Embryonic facial prominence (tissue), 1 donor: Measurements from ENCODE around the gene C14orf180.

ENCODE experiments used
- DNase-seq: peaks from one replicate; pipeline ENCODE4 v3.0.0-alpha.2; 2016; ENCODE audit errors: extremely low spot score

The C14orf180 gene

GRCh38 chr14:104561632-104562495 lies 17.7 kb upstream of the C14orf180 start:
- no peak for DNase-seq

DNA sequence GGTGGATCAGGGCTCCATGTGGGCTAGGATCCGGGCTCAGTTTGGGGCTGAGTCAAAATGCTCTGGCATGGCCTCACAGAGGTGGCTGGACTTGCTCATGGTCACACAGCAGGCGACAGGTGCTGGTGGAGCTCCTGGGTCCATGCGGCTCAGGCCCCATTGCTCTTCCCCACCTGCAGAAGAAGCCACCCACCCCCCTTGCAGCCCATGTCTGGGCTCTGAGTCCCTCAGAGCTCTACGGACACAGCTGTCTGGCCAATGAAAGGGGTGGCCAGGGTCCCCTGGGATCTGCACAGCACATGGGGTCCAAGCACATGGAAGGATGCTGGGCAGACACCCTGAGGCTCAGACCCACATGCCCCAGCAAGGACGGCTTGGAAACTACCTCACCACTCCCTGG lies 17.0 kb upstream of the C14orf180 start:
- no peak for DNase-seq

GRCh38 chr14:104563191-104563741 lies 16.3 kb upstream of the C14orf180 start:
- DNase-seq: no peak

- no peak for DNase-seq
These were observed 15.6 kb upstream of the C14orf180 start for GRCh38 chr14:104563742-104564615.

DNA sequence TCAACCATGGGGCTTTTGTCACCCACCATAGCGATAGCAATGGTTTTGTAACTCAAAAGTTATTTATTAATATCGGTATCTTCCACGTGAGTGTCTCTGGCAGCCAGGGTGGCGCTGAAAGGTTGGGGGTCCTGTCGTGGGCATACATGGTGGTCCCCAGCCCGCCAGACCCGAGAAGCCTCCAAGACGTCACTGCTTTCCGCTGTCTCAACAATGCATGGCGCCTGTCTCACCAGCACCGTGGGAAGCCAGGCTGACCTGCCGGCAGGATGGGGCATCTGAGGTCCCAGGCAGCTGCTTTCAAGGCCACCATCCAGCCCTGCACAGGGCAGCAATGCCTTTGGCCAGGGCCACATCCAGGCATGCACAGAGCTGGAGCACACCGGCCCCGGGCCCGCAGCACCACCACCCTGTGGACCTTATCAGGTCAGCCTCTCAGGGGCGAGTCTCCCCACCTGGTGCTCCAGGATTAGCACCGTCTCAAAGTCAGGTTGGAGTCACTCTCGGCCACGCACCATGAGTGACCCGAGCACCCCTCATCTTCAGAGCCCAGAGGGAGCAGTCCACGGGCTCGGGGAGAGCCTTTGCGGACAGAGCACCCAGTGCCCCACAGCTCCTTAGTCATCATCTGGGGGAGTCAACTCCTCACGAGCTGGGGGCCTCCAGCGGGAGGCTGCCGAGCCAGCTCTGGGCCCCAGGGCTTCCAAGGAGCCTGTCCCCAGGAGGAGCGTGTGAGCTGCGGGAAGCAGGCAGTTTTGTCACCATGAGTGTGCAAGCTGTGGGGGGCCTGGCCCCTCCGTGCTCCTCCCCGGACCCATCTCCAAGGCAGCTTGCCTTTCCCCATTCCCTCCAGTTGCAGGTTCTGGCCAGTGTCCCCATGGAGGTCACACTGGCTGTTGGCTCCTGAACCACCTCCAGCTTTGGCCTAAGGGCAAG lies 14.6 kb upstream of the C14orf180 start:
- no peak for DNase-seq

DNA sequence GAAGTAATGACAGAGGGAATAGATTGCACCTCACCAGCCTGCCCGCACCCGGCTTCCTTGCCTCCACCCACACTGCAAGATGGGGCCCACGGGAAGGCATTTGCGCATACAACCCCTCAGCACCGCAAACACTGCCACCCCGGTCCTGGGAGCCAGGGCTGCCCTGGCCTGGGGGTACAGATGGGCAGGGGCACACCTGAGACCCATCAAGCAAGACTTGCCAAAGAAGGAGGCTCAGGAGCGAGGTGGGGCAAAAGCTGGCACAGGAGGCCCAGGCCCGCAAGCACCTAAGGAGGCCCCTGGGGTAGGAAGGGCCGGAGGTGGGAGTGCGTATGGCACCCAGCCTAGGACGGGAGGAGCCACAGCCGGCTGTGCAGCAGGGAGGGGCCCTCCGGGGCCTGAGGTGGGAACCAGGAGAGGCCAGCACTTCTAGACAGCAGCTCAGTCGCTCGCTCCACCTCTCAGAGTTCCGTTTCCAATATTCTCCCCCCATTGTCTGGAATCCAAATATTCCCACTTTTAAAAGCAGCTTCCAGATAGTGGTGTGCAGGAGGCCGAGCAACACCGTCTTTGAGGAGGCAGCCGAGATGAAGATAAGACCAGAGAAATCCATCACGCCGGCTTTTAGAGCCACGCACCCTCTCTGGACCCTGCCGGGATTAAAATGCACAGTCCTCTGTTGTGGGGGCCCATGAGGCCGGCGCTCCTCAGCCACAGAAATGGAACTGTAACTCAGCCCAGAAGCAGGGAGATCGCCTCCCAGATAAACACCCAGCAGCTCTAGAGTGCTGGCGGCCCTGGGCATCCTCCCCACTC lies 12.2 kb upstream of the C14orf180 start:
- DNase-seq: no peak

DNA sequence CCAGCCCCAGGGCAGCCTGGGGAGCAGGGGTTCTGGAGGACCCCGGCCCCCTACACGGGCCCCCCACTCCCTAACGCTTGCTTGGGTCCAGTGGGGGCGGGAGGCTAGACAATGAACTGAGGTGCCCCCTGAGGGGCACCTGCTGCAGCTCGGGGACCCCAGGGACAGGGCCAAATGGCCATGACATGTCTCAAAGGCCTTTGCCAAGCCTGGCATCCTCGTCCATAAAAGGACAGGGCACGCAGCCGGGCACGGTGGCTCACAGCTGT lies 11.7 kb upstream of the C14orf180 start:
- no peak for DNase-seq

GRCh38 chr14:104568620-104569019 lies 10.9 kb upstream of the C14orf180 start:
- DNase-seq: no peak

DNA sequence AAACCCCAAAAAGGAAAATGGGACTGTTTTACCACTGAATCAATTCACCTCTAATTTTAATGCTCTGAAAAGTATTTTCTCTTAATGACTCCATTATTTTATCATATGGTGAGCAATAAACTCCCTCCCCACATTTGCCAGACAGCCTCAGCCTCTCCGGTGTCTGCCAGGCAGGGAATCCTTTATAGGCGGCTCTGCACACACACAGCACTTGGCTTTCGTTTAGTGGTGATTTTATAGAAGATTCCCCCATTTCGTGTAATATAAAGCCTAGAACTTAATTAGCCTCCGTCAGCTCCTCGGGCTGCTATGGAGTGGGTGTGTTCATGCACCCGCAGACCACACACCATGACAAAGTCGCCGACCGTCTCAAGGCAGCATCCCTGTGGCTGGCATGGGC lies 10.1 kb upstream of the C14orf180 start:
- DNase-seq: no peak

- no peak for DNase-seq
These were observed 8.3 kb upstream of the C14orf180 start for GRCh38 chr14:104571246-104571645.

DNA sequence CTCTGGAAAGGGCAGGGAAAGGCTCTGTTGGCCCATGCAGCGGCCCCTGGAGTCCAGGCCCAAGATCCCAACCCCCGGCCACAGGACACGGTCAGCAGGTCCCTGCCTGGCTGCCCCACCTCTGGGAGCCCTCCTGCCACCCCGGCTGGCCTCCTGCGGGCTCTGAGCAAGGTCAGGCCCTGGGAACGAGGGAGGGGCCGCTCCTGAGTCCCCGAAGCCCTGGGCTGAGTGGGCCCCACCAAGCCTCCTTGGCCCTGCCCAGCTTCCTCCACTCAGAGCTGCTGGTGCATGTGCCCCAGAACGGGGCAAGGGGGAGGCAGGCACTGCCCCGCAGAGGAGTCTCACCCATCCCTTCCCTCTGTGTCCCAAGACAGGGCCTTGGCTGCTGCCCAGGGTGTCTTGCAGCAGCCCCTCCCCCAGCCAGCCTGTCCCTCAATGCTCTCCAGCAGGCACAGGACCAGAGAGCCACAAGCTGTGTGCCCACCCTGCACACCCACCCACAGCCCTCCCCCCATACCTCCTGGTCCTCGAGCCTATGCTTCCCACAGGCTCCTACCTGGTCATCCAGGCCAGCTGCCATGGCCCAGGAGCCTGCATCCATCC lies 7.4 kb upstream of the C14orf180 start:
- DNase-seq: no peak

GRCh38 chr14:104572668-104573067 lies 6.9 kb upstream of the C14orf180 start:
- DNase-seq: no peak

DNA sequence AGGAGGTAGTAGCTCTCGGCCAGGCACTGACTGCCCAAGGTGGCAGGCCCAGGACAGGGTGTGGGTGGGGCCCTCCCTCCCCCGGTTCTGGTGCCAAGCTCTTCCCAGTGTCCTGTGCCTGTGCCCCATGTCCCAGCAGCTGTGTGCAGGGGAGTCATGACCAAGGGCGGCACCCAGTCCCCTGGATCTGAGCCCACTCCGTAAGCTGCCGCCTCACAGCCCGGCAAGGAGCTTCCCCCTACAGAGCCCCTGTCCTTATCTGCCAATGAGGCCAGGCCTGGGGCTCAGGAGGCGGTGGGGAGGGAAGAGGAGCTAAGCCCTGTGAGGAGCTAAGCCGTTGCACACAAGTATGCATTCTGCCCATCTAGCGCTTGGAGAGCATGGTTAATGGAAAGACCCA lies 5.6 kb upstream of the C14orf180 start:
- DNase-seq: peak; percentile 29

GRCh38 chr14:104574536-104574935 lies 5.0 kb upstream of the C14orf180 start:
- no peak for DNase-seq

- DNase-seq: no peak
These were observed 4.5 kb upstream of the C14orf180 start for GRCh38 chr14:104574978-104575583.

DNA sequence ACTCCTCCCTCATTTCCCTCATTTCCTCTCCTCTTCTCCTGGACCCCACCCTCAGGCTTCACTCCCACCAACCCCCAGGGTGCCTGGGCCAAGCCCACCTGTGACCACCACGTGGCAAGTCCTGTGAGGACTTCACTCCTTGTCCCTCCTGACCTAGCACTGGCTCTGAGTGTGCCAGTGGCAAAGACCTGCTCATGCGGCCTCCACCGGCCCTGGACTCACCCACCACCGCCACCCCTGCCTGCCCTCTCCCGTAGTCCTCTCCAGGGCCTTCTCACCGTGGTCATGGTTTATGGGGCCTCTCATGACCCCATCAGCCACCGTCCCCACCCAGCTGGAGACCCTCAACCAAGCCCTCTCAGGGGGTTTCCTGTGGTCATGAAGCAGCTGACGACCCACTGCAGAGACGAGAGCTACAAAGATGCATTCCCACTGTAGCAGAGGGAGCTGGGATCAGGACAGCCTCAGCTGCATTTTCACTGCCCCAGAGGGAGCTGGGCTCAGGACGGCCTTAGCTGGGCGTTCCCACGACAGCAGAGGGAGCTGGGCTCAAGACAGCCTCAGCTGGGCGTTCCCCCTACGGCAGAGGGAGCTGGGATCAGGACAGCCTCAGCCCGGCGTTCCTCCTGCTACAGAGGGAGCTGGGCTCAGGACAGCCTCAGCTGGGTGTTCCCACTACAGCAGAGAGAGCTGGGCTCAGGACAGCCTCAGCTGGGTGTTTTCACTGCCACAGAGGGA lies 3.2 kb upstream of the C14orf180 start:
- no peak for DNase-seq

DNA sequence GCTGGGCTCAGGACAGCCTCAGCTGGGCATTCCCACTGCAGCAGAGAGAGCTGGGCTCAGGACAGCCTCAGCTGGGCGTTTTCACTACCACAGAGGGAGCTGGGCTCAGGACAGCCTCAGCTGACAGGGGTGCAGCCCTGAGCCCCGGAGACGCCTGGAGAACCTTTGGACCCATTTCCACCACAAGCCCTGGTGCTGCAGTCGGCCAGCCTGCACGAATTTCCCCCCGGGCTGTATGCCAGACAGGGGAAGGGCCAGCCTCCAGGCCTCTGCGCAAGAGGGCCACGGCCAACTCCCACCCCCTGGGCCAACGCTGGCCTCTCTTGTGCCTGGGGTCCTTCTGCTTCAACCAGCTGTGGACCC lies 2.6 kb upstream of the C14orf180 start:
- DNase-seq: no peak

DNA sequence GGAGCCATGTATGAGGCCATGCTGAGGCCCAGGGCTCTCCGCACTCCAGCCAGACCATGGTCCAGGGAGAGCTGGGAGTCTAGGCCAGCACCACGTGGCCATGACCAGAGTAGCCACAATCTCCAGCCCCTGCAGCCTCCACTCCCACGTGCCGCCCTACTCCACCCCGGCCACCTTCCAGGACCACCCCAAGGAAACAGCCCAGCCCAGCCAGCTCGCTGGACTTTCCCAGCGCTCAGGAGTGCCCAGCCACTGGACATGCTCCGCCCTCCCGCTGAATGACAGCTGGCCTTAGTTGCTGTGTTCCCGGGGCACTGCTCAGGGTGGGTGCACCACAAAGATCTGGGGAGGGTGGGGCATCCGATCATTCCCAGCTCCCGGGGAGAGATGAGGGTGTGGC lies 2.1 kb upstream of the C14orf180 start:
- no peak for DNase-seq

GRCh38 chr14:104577847-104578301 lies 1.7 kb upstream of the C14orf180 start:
- DNase-seq: no peak
